Neural progenitor cell (in vitro differentiated cells): ENCODE measurements around the gene FUT4.

ENCODE experiments used
- CTCF ChIP-seq: fragments of 200-600 bp; sonication (generic); IDR thresholded peaks from 2 replicates; pipeline ENCODE4 v1.5.1; 2017; ENCODE audit warnings: antibody characterized with exemption, mild to moderate bottlenecking
- EZH2 ChIP-seq: fragments of 200-600 bp; sonication (generic); IDR thresholded peaks from 2 replicates; pipeline ENCODE4 v1.6.1; 2017; ENCODE audit warnings: antibody characterized with exemption, mild to moderate bottlenecking, moderate library complexity
- EZH2phosphoT487 ChIP-seq: fragments of 200-600 bp; sonication (generic); IDR thresholded peaks from 2 replicates; pipeline ENCODE4 v1.6.1; 2017; ENCODE audit warnings: antibody characterized with exemption

GRCh38 chr11:94553938-94554337 is 10.2 kb downstream of the FUT4 start:
- no peak for TF ChIP-seq EZH2
- TF ChIP-seq CTCF = no peak
- TF ChIP-seq EZH2phosphoT487 = no peak
